Camera-type eye (tissue), 1 donor: ENCODE data around the gene OPA1. TPM values are rescaled to one million over a fixed set of nuclear protein-coding genes. Genes with fewer than 3 reads are reported as not detected.

Source experiments
- total RNA-seq: library from RNA; depleted of rRNA; stranded (reverse); fragments of >200 nt; gene quantifications from one replicate; pipeline ENCODE4 v1.2.3, GENCODE V29; 2014

OPA1 gene
- total RNA-seq = 86.1 TPM

GRCh38 chr3:193592841-193593667 lies at the start of gene OPA1:
OPA1 (plus strand) TSS chr3:193593208; CDS start chr3:193593378, 170 bp downstream.

GRCh38 chr3:193554811-193555210 lies 38.2 kb upstream of the OPA1 start, which contains the start of gene ATP13A4:
ATP13A4 (minus strand) TSS chr3:193554895; CDS start chr3:193554799, 96 bp downstream.

Other genes with a start within 250 kb of the OPA1 start
- gene ATP13A5, start 214.5 kb upstream of the OPA1 start, total RNA-seq = 0.22 TPM
- 14.6 TPM for gene ATP13A4, start 38.3 kb upstream of the OPA1 start, total RNA-seq